ENCODE measurements around the gene IL37. TPM values are rescaled to one million over a fixed set of nuclear protein-coding genes. Genes with fewer than 3 reads are reported as not detected.

The IL37 gene
- total RNA-seq, 1 donor from 2014 or later, result not detected

DNA sequence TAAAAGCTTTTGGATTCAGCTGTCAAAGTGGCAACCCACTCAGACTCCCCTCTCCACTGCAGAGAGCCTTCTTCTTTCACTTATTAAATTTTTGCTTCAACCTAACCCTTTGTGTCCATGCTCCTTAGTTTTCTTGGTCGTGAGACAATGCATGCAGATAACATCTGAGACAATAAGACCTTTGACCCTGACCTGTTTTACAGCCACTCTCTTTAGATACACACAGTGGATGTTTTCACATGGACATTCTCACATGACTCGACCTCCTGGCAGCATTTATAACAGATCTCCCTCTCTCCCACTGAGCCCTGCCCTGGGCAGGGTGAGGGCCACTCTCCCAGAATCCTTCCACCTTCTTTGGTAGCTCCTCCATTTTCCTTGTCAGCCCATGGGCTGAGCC, 36.4 kb downstream of the IL37 start:
- DNase-seq (ENCODE audit: low spot score), result no peak
- TF ChIP-seq, protein P1, sequence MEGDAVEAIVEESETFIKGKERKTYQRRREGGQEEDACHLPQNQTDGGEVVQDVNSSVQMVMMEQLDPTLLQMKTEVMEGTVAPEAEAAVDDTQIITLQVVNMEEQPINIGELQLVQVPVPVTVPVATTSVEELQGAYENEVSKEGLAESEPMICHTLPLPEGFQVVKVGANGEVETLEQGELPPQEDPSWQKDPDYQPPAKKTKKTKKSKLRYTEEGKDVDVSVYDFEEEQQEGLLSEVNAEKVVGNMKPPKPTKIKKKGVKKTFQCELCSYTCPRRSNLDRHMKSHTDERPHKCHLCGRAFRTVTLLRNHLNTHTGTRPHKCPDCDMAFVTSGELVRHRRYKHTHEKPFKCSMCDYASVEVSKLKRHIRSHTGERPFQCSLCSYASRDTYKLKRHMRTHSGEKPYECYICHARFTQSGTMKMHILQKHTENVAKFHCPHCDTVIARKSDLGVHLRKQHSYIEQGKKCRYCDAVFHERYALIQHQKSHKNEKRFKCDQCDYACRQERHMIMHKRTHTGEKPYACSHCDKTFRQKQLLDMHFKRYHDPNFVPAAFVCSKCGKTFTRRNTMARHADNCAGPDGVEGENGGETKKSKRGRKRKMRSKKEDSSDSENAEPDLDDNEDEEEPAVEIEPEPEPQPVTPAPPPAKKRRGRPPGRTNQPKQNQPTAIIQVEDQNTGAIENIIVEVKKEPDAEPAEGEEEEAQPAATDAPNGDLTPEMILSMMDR (IDR thresholded peaks at IDR 0.05; ENCODE audit: unreplicated experiment), result no peak
- H3K27me3 Mint-ChIP-seq (ENCODE audit: unreplicated experiment), result no peaks in the 10 kb centered on the region
- no peaks in the 10 kb centered on the region for H3K36me3 Mint-ChIP-seq (ENCODE audit: low read depth, unreplicated experiment)
- no peak overlapping the region for H3K27ac Mint-ChIP-seq (ENCODE audit: unreplicated experiment)
- no peaks in the 10 kb centered on the region for H3K4me1 Mint-ChIP-seq (ENCODE audit: unreplicated experiment)
- no peaks in the 10 kb centered on the region for H3K9me3 Mint-ChIP-seq (ENCODE audit: unreplicated experiment)
- no peak overlapping the region for H3K4me3 Mint-ChIP-seq (ENCODE audit: unreplicated experiment)

DNA sequence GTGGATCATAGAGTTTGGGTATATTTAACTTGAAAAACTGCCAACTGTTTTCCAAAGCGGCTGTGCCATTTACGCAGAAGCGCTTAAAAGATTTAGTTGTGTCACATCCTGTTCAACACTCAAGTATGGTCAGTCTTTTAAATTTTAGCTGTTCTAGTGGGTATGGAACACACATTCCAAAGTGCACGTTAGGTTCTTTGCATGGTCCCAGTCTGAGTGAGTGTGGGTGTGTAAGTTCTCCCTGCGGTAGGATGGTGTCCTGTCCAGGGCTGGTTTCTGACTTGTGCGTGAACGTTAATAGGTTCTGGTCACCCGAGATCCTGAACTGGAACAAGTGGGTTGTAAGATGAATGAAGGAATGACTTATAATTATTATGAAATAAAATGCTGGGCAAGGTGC, 38.5 kb downstream of the IL37 start:
- TF ChIP-seq, protein P1 (IDR thresholded peaks at IDR 0.05; ENCODE audit: unreplicated experiment), result no peak
- Mint-ChIP-seq H3K9me3 (ENCODE audit: unreplicated experiment) (no peaks in the 10 kb centered on the region), H3K27ac (ENCODE audit: unreplicated experiment) (no peak overlapping the region), H3K36me3 (ENCODE audit: low read depth, unreplicated experiment) (no peaks in the 10 kb centered on the region), H3K27me3 (ENCODE audit: unreplicated experiment) (no peaks in the 10 kb centered on the region), H3K4me3 (ENCODE audit: unreplicated experiment) (no peak overlapping the region), H3K4me1 (ENCODE audit: unreplicated experiment) (no peaks in the 10 kb centered on the region)
- no peak for DNase-seq (ENCODE audit: low spot score)

DNA sequence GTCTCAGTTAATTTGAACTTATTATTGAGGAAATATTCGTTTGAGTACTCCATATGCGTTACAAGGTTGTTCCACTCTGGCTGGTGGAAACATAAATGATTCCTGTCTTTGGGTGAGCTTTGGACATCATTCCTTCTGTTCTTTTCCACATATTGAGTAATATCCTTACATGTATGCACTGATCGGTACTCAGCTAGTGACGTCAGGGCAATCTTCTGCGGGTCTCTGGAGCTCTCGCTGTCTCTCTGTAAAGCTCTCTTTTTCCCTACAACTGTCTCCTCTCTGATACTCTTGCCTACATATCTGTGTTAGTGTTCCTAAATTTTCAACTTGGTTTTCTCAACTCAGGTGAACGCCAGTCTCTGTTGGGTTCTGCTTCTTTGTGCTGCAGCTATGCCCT, 43.4 kb downstream of the IL37 start:
- Mint-ChIP-seq H3K36me3 (ENCODE audit: low read depth, unreplicated experiment) (no peaks in the 10 kb centered on the region), H3K4me1 (ENCODE audit: unreplicated experiment) (no peaks in the 10 kb centered on the region), H3K27me3 (ENCODE audit: unreplicated experiment) (no peaks in the 10 kb centered on the region), H3K4me3 (ENCODE audit: unreplicated experiment) (no peak overlapping the region), H3K27ac (ENCODE audit: unreplicated experiment) (no peak overlapping the region), H3K9me3 (ENCODE audit: unreplicated experiment) (no peaks in the 10 kb centered on the region)
- TF ChIP-seq, protein P1 (IDR thresholded peaks at IDR 0.05; ENCODE audit: unreplicated experiment), result no peak
- no peak for DNase-seq (ENCODE audit: low spot score)

DNA sequence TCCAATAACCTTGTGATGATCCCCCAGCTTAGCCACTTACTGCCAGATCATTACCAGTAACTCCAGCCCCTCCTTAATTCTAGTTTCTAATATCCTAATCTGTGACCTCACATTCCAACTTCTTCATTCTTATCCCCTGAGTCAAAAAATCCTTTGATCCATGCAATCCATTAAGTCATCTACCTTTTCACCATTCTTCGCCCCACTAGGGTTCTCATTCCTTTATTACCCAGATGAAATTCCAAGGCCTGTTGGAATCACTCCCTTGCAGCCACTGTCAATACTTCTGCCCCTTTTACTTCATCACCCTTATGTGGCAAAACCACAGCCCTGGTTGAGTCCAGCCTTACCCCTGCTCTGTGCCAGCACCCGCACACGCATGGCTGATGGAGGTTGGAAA, 46.5 kb downstream of the IL37 start:
- TF ChIP-seq, protein P1 (IDR thresholded peaks at IDR 0.05; ENCODE audit: unreplicated experiment), result no peak
- Mint-ChIP-seq H3K27ac (ENCODE audit: unreplicated experiment) (no peak overlapping the region), H3K27me3 (ENCODE audit: unreplicated experiment) (no peaks in the 10 kb centered on the region), H3K9me3 (ENCODE audit: unreplicated experiment) (no peaks in the 10 kb centered on the region), H3K4me1 (ENCODE audit: unreplicated experiment) (no peaks in the 10 kb centered on the region), H3K36me3 (ENCODE audit: low read depth, unreplicated experiment) (no peaks in the 10 kb centered on the region), H3K4me3 (ENCODE audit: unreplicated experiment) (no peak overlapping the region)
- DNase-seq (ENCODE audit: low spot score), result no peak

DNA sequence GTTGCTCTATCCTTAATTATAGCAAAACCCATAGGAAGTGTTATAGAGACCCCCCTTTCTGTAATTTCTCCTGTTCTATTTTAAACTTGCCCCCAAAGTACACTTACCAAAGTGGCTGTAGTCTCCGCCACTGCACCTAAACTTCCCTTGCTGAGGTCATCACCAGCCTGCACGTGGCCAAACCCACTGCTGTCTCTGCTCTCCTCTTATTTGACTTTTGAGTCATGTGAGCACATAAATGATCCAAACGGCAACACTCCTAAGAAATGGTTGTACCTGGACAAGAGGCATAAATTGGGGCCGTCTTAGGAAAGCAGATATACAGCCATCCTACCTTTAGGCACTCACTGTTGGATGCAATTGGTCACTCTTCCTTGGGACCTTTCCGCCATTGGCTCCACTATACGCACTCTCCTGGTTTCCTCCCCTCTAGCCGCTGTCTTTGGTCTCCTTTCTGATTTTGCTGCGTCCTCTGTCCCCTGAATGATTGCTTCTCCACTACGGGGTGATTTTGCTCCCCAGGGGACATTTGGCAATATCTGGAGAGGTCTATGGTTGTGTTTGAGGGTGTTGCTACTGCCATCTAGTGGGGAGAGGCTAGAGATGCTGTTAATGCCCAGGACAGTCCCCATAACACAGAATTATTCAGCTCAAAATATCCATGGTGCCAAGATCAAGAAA, 47.6 kb downstream of the IL37 start:
- Mint-ChIP-seq H3K4me3 (ENCODE audit: unreplicated experiment) (no peak overlapping the region), H3K36me3 (ENCODE audit: low read depth, unreplicated experiment) (no peaks in the 10 kb centered on the region), H3K27ac (ENCODE audit: unreplicated experiment) (no peak overlapping the region), H3K27me3 (ENCODE audit: unreplicated experiment) (no peaks in the 10 kb centered on the region), H3K9me3 (ENCODE audit: unreplicated experiment) (no peaks in the 10 kb centered on the region), H3K4me1 (ENCODE audit: unreplicated experiment) (no peaks in the 10 kb centered on the region)
- peak; percentile 40 for DNase-seq (ENCODE audit: low spot score)
- TF ChIP-seq, protein P1 (IDR thresholded peaks at IDR 0.05; ENCODE audit: unreplicated experiment), result peak; percentile 65

Measured in endothelial cell (in vitro differentiated cells).